WTC11 (cell line): ENCODE data around the gene PCDHGA1.
"Not testable (repeated sequence)": the region's sequence is repeated elsewhere in the genome, so short reads cannot be mapped to it uniquely, and the experiment has no call there.

Experiments used
- CREB1 ChIP-seq: sonication (generic); formaldehyde crosslinking; IDR thresholded peaks from 2 replicates; pipeline ENCODE4 v1.8.0; 2023; ENCODE audit warnings: mild to moderate bottlenecking, missing genetic modification reagents
- MYBL2 ChIP-seq: sonication (generic); formaldehyde crosslinking; IDR thresholded peaks from 2 replicates; pipeline ENCODE4 v1.8.1; 2023; ENCODE audit warnings: mild to moderate bottlenecking, moderate library complexity, missing genetic modification reagents
- TEAD4 ChIP-seq: sonication (generic); formaldehyde crosslinking; IDR thresholded peaks from 2 replicates; pipeline ENCODE4 v1.8.0; 2022; ENCODE audit warnings: mild to moderate bottlenecking, missing genetic modification reagents
- TF ChIP-seq, protein P1 (sequence below): fragments of 200-600 bp; IDR thresholded peaks from 2 replicates; pipeline ENCODE4 v1.8.0; 2022; ENCODE audit warnings: antibody characterized with exemption
- TF ChIP-seq, protein P2 (sequence below): sonication (generic); formaldehyde crosslinking; IDR thresholded peaks from 2 replicates; pipeline ENCODE4 v1.8.1; 2023; ENCODE audit warnings: mild to moderate bottlenecking, missing genetic modification reagents
- TF ChIP-seq, protein P3 (sequence below): sonication (generic); formaldehyde crosslinking; IDR thresholded peaks from 2 replicates; pipeline ENCODE4 v1.8.1; 2023; ENCODE audit warnings: mild to moderate bottlenecking, missing genetic modification reagents
- TF ChIP-seq, protein P4 (sequence below): sonication (generic); formaldehyde crosslinking; IDR thresholded peaks from 2 replicates; pipeline ENCODE4 v1.8.0; 2022; ENCODE audit warnings: mild to moderate bottlenecking, missing genetic modification reagents

DNA sequence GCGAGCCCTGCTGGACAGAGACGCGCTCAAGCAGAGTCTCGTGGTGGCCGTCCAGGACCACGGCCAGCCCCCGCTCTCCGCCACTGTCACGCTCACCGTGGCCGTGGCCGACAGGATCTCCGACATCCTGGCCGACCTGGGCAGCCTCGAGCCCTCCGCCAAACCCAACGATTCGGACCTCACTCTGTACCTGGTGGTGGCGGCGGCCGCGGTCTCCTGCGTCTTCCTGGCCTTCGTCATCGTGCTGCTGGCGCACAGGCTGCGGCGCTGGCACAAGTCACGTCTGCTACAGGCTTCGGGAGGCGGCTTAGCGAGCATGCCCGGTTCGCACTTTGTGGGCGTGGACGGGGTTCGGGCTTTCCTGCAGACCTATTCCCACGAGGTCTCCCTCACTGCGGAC is 2.3 kb downstream of the PCDHGA1 start:
- TF ChIP-seq, protein P1, sequence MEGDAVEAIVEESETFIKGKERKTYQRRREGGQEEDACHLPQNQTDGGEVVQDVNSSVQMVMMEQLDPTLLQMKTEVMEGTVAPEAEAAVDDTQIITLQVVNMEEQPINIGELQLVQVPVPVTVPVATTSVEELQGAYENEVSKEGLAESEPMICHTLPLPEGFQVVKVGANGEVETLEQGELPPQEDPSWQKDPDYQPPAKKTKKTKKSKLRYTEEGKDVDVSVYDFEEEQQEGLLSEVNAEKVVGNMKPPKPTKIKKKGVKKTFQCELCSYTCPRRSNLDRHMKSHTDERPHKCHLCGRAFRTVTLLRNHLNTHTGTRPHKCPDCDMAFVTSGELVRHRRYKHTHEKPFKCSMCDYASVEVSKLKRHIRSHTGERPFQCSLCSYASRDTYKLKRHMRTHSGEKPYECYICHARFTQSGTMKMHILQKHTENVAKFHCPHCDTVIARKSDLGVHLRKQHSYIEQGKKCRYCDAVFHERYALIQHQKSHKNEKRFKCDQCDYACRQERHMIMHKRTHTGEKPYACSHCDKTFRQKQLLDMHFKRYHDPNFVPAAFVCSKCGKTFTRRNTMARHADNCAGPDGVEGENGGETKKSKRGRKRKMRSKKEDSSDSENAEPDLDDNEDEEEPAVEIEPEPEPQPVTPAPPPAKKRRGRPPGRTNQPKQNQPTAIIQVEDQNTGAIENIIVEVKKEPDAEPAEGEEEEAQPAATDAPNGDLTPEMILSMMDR, result not testable (repeated sequence)
- TF ChIP-seq CREB1; MYBL2 (CRISPR knock-in tag); TEAD4 (CRISPR knock-in tag): not testable (repeated sequence)
- TF ChIP-seq, protein P2, sequence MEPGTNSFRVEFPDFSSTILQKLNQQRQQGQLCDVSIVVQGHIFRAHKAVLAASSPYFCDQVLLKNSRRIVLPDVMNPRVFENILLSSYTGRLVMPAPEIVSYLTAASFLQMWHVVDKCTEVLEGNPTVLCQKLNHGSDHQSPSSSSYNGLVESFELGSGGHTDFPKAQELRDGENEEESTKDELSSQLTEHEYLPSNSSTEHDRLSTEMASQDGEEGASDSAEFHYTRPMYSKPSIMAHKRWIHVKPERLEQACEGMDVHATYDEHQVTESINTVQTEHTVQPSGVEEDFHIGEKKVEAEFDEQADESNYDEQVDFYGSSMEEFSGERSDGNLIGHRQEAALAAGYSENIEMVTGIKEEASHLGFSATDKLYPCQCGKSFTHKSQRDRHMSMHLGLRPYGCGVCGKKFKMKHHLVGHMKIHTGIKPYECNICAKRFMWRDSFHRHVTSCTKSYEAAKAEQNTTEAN, result not testable (repeated sequence)
- TF ChIP-seq, protein P3, sequence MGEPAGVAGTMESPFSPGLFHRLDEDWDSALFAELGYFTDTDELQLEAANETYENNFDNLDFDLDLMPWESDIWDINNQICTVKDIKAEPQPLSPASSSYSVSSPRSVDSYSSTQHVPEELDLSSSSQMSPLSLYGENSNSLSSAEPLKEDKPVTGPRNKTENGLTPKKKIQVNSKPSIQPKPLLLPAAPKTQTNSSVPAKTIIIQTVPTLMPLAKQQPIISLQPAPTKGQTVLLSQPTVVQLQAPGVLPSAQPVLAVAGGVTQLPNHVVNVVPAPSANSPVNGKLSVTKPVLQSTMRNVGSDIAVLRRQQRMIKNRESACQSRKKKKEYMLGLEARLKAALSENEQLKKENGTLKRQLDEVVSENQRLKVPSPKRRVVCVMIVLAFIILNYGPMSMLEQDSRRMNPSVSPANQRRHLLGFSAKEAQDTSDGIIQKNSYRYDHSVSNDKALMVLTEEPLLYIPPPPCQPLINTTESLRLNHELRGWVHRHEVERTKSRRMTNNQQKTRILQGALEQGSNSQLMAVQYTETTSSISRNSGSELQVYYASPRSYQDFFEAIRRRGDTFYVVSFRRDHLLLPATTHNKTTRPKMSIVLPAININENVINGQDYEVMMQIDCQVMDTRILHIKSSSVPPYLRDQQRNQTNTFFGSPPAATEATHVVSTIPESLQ (CRISPR knock-in tag), result not testable (repeated sequence)
- TF ChIP-seq, protein P4, sequence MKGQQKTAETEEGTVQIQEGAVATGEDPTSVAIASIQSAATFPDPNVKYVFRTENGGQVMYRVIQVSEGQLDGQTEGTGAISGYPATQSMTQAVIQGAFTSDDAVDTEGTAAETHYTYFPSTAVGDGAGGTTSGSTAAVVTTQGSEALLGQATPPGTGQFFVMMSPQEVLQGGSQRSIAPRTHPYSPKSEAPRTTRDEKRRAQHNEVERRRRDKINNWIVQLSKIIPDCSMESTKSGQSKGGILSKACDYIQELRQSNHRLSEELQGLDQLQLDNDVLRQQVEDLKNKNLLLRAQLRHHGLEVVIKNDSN (CRISPR knock-in tag), result not testable (repeated sequence)
